K562 (cell line): ENCODE results near the gene CDKN2AIPNL. TPM values are rescaled to one million over a fixed set of nuclear protein-coding genes. Genes with fewer than 3 reads are reported as not detected.
A peak's percentile ranks its signal among the peaks of the same experiment; 100 is the strongest.

Experiments
- AFF4 ChIP-seq: sonication (generic); formaldehyde crosslinking; IDR thresholded peaks from 2 replicates; pipeline ENCODE4 v1.8.0; 2023; ENCODE audit warnings: mild to moderate bottlenecking, missing genetic modification reagents
- KDM1A ChIP-seq, 2 experiments: fragments of 450-650 bp; IDR thresholded peaks; 2 replicates each; pipeline ENCODE4 v1.6.1; 2016; ENCODE audit warnings: mild to moderate bottlenecking in 2 of 2
- POLR2AphosphoS5 ChIP-seq: IDR thresholded peaks from 2 replicates; pipeline ENCODE4 v1.6.1; 2011; ENCODE audit warnings: mild to moderate bottlenecking, low read depth, low read length, moderate library complexity; ENCODE audit not compliant: control insufficient read depth, insufficient read depth
- STAT5A ChIP-seq: IDR thresholded peaks from 2 replicates; pipeline ENCODE4 v1.6.1; 2012; ENCODE audit warnings: low read length, inconsistent platforms, borderline replicate concordance
- TCF3 ChIP-seq: sonication (generic); formaldehyde crosslinking; IDR thresholded peaks from 2 replicates; pipeline ENCODE4 v1.4.0; 2020; ENCODE audit warnings: mild to moderate bottlenecking, missing genetic modification reagents
- ZBTB11 ChIP-seq, 3 experiments: fragments of 200-800 bp in 1 of 3; fragments of 250-450 bp in 1 of 3; fragments of 450-650 bp in 1 of 3; sonication (Bioruptor Pico) in 1 of 3; sonication (Bioruptor generic) in 1 of 3; formaldehyde crosslinking in 1 of 3; IDR thresholded peaks; 2 replicates each; pipeline versions ENCODE4 v1.6.1 to v1.8.0; 2016 to 2022; ENCODE audit warnings: mild to moderate bottlenecking in 2 of 3, missing genetic modification characterization in 2 of 3, missing compliant biosample characterization in 1 of 3, moderate library complexity in 1 of 3
- ZNF124 ChIP-seq: sonication (generic); formaldehyde crosslinking; IDR thresholded peaks from 2 replicates; pipeline ENCODE4 v1.8.1; 2022; ENCODE audit warnings: missing genetic modification reagents
- polyA plus RNA-seq, 8 experiments: library from polyadenylated mRNA; depleted of rRNA in 4 of 8; stranded (reverse) in 5 of 8; unstranded in 3 of 8; fragments of >200 nt; fragmentation: Nextera tagmentation in 2 of 8; fragmentation: Illumina TruSeq in 1 of 8; extraction: Ambion mirVana in 2 of 8; extraction: Trizol in 1 of 8; gene quantifications; 2 replicates each; pipeline versions ENCODE4 v1.2.1 to v1.2.3, GENCODE V29; 2011 to 2014; ENCODE audit warnings: inconsistent platforms in 1 of 8, missing spikeins in 1 of 8
- total RNA-seq, 7 experiments: library from RNA; depleted of rRNA in 6 of 7; stranded (reverse); fragments of >200 nt in 6 of 7; fragmentation: Illumina TruSeq in 2 of 7; extraction: Trizol in 2 of 7; gene quantifications; 2 replicates each; pipeline versions ENCODE4 v1.2.1 to v1.2.3, GENCODE V29; 2011 to 2021; ENCODE audit warnings: low replicate concordance in 1 of 7

The CDKN2AIPNL gene
- total and polyA plus RNA-seq, 9 of the 15 experiments (the other 6 are each of a cell fraction or from before 2014, with no cell fraction given), result 19.9 to 46.9 (median 42.2) TPM

- TF ChIP-seq ZBTB11 (CRISPR knock-in tag; IDR thresholded peaks at IDR 0.05), result 0 out of 6 replicates have a peak, but pooled peaks of 1 of the 3 experiments have one; percentile 4
- TF ChIP-seq TCF3 (CRISPR knock-in tag), result no peak
- TF ChIP-seq POLR2AphosphoS5, result no peak
- 0 out of 2 replicates have a peak, but pooled peaks have one; percentile 9 for TF ChIP-seq AFF4
- no peak for TF ChIP-seq ZNF124
- TF ChIP-seq STAT5A, result no peak
- no peak for TF ChIP-seq KDM1A (IDR thresholded peaks at IDR 0.05)
Measured at GRCh38 chr5:134410822-134411221, 859 bp downstream of the CDKN2AIPNL start (continued).
